Measurements from ENCODE around the gene ATAD5. TPM values are rescaled to one million over a fixed set of nuclear protein-coding genes. Genes with fewer than 3 reads are reported as not detected.
"Not testable (repeated sequence)": the region's sequence is repeated elsewhere in the genome, so short reads cannot be mapped to it uniquely, and the experiment has no call there.

ATAD5 gene
- polyA plus RNA-seq, 1 experiment, result 0.42 TPM

DNA sequence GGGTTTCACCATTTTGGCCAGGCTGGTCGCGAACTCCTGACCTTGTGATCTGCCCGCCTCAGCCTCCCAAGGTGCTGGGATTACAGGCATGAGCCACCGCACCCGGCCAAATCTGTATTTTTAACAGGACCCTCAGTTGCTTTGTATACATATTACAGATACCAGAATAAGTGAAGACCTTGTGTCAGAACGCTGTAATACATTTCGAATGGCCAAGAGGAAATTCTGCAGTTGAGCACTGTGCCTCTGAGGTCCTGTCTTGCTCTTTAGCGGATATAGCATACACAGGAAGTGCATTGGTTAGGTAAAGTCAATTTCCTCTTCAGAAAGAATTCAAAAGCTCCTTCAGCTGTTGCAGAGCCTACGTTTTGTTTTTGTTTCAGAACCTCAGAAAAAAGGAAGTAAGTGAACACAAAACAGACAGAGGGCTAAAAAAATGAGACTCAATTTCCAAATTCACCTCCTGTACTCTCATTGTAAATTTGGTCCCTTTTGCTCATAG, 22.9 kb upstream of the ATAD5 start:
- H3K36me3 ChIP-seq (ENCODE audit: control insufficient read depth, insufficient read depth, low read length), result no peaks in the 10 kb centered on the region
- no peaks in the 10 kb centered on the region for H3K27me3 ChIP-seq (ENCODE audit: control insufficient read depth, insufficient read depth, low read length)
- TF ChIP-seq, protein P1, sequence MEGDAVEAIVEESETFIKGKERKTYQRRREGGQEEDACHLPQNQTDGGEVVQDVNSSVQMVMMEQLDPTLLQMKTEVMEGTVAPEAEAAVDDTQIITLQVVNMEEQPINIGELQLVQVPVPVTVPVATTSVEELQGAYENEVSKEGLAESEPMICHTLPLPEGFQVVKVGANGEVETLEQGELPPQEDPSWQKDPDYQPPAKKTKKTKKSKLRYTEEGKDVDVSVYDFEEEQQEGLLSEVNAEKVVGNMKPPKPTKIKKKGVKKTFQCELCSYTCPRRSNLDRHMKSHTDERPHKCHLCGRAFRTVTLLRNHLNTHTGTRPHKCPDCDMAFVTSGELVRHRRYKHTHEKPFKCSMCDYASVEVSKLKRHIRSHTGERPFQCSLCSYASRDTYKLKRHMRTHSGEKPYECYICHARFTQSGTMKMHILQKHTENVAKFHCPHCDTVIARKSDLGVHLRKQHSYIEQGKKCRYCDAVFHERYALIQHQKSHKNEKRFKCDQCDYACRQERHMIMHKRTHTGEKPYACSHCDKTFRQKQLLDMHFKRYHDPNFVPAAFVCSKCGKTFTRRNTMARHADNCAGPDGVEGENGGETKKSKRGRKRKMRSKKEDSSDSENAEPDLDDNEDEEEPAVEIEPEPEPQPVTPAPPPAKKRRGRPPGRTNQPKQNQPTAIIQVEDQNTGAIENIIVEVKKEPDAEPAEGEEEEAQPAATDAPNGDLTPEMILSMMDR (IDR thresholded peaks at IDR 0.05; ENCODE audit: insufficient read depth, low read depth, low read length), result no peak
- CTCF ChIA-PET, result no interaction called here
- no peak for DNase-seq (ENCODE audit: low read depth)
- POLR2A ChIA-PET, result no interaction called here
- no peak overlapping the region for H3K4me3 ChIP-seq (ENCODE audit: low read depth, low read length)

GRCh38 chr17:30809867-30810266, 21.9 kb upstream of the ATAD5 start:
- CTCF ChIA-PET, result interaction anchor here (1.0 kb wide), 1 partner anchor 14 kb away, joined by 3 read pairs; no protein-coding TSS in a partner anchor
- POLR2A ChIA-PET, result no interaction called here
- DNase-seq (ENCODE audit: low read depth), result no peak
- TF ChIP-seq, protein P1 (IDR thresholded peaks at IDR 0.05; ENCODE audit: insufficient read depth, low read depth, low read length), result no peak
- no peaks in the 10 kb centered on the region for H3K27me3 ChIP-seq (ENCODE audit: control insufficient read depth, insufficient read depth, low read length)
- H3K36me3 ChIP-seq (ENCODE audit: control insufficient read depth, insufficient read depth, low read length), result no peaks in the 10 kb centered on the region
- no peak overlapping the region for H3K4me3 ChIP-seq (ENCODE audit: low read depth, low read length)

- ChIA-PET CTCF (interaction anchor here (1.0 kb wide), 1 partner anchor 10 kb away, joined by 3 read pairs; no protein-coding TSS in a partner anchor), POLR2A (no interaction called here)
- Histone ChIP-seq H3K36me3 (ENCODE audit: control insufficient read depth, insufficient read depth, low read length) (no peaks in the 10 kb centered on the region), H3K27me3 (ENCODE audit: control insufficient read depth, insufficient read depth, low read length) (no peaks in the 10 kb centered on the region), H3K4me3 (ENCODE audit: low read depth, low read length) (no peak overlapping the region)
- DNase-seq (ENCODE audit: low read depth), result no peak
- TF ChIP-seq, protein P1 (IDR thresholded peaks at IDR 0.05; ENCODE audit: insufficient read depth, low read depth, low read length), result no peak
Observed at GRCh38 chr17:30812218-30813177, 19.3 kb upstream of the ATAD5 start.

- CTCF ChIA-PET, result interaction anchor here (0.6 kb wide), 2 partner anchors 474 to 575 kb away, joined by 3 to 4 read pairs; no protein-coding TSS in a partner anchor
- H3K36me3 ChIP-seq (ENCODE audit: control insufficient read depth, insufficient read depth, low read length); H3K27me3 ChIP-seq (ENCODE audit: control insufficient read depth, insufficient read depth, low read length); POLR2A ChIA-PET; DNase-seq (ENCODE audit: low read depth); H3K4me3 ChIP-seq (ENCODE audit: low read depth, low read length): not testable (repeated sequence)
Observed at GRCh38 chr17:30814236-30814635, 17.5 kb upstream of the ATAD5 start.

DNA sequence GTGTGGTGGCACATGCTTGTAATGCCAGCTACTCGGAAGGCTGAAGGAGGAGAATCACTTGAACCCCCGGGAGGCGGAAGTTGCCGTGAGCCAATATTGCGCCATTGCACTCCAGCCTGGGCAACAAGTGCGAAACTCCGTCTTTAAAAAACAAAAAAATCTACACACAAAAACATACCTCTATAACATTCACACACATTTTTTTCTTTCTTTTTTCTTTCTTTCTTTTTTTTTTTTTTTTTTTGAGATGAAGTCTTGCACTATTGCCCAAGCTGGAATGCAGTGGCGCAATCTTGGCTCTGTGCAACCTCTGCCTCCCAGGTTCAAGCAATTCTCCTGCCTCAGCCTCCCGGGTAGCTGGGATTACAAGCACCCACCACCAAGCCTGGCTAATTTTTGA, 16.9 kb upstream of the ATAD5 start:
- DNase-seq (ENCODE audit: low read depth); H3K4me3 ChIP-seq (ENCODE audit: low read depth, low read length); POLR2A ChIA-PET; H3K36me3 ChIP-seq (ENCODE audit: control insufficient read depth, insufficient read depth, low read length); H3K27me3 ChIP-seq (ENCODE audit: control insufficient read depth, insufficient read depth, low read length): not testable (repeated sequence)
- CTCF ChIA-PET, result interaction anchor here (0.6 kb wide), 2 partner anchors 10 to 475 kb away, joined by 3 read pairs; no protein-coding TSS in a partner anchor

GRCh38 chr17:30816165-30816564, 15.6 kb upstream of the ATAD5 start:
- ChIA-PET CTCF (no interaction called here), POLR2A (no interaction called here)

More at GRCh38 chr17:30816165-30816564, 15.6 kb upstream of the ATAD5 start:
- DNase-seq (ENCODE audit: low read depth), result no peak
- H3K27me3 ChIP-seq (ENCODE audit: control insufficient read depth, insufficient read depth, low read length), result no peaks in the 10 kb centered on the region
- H3K4me3 ChIP-seq (ENCODE audit: low read depth, low read length), result no peak overlapping the region
- TF ChIP-seq, protein P1 (IDR thresholded peaks at IDR 0.05; ENCODE audit: insufficient read depth, low read depth, low read length), result no peak
- no peaks in the 10 kb centered on the region for H3K36me3 ChIP-seq (ENCODE audit: control insufficient read depth, insufficient read depth, low read length)

Measured in BJ (cell line).